GM19397 (cell line): ENCODE data around the gene MAMDC4.
"Not testable (repeated sequence)": the region's sequence is repeated elsewhere in the genome, so short reads cannot be mapped to it uniquely, and the experiment has no call there.

Experiments used
- ATAC-seq: cut with Tn5 transposase; IDR thresholded peaks from one replicate; pipeline ENCODE4 v1.9.1; 2021; ENCODE audit warnings: mild to moderate bottlenecking, moderate library complexity; ENCODE audit not compliant: unreplicated experiment

Gene MAMDC4

GRCh38 chr9:136824496-136825225, 27.5 kb upstream of the MAMDC4 start:
- no peak for ATAC-seq

GRCh38 chr9:136825295-136826187, 26.6 kb upstream of the MAMDC4 start:
- ATAC-seq: no peak

DNA sequence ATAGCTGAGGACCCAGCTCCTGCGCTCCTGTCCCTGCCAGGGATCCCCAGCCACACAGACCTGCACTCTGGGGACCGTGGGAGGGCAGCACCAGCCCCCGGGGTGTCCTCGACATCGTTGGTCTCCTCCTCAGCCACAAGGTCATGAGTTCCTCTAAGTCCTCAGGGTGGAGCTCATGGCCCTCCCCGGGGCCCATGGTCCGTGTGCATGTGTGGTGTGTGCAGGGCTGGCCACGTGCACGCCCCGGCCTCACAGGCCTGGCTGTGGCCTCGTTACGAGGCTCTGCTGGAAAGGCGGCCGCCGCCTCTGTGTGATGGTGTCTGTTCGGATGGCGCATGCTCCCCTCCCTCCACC, 26.0 kb upstream of the MAMDC4 start:
- ATAC-seq: no peak

GRCh38 chr9:136826703-136827582, 25.2 kb upstream of the MAMDC4 start:
- no peak for ATAC-seq

DNA sequence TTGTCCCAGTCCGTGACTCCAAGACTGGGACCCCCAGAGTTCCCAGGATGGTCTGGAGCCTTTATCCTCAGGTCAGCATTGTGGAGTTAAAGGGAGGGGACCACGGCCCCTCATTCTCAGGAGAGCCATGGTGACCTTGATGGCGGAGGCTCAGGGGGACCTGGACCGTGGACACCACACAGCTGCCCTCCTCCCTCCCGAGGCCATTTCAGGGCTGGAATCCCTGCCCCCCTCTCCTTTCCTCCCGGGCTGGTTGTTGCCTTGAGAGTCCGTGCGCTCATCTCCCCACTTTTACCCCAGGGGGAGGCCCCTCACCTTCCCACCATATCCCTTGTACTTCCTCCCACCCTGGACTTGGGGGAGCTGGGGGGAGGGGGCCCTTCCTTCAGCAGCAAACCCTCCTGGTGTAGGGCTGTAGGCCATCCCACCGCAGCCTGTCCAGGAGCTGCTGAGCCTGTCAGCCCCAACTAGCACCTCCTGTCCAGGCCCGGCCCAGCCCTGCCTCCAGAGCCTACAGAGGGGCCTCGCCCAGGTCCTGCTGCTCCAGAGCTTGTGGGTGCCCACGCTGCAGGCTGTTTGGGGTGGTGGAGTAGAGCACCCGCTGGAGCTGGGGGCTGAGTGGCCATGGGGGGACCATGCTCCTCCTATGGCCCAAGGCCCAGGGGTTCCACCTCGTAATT, 24.2 kb upstream of the MAMDC4 start:
- no peak for ATAC-seq

DNA sequence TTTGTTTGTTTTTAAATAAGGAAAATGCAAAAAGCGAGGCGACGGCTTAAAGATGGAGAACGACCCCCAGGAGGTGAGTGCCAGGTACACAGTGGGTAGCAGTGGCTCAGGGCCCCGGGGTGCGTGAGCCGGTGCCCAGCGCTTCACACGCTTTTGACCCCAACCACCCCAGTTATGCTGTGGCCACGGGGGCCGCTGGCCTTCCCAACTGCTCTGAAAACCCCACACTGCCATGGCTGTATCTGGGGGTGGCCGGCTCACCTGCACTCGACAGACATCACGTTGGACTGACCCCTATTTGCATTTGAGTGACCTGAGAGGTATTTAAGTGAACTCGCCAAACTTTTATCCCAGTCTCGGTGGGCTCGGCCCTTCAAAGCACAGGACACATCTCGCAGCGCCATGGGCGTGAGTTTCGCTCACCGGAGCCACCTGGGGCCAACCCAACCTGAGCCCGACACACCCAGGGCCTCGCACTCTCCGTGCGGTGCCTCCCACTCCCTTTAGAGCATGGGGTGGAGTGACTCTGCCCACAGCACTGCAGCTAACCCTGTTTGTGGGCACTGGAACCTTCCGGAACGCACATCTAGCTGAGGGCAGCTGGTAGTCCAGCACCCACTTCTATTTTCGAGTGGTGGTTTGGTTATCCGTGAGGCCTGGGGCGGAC, 23.5 kb upstream of the MAMDC4 start:
- no peak for ATAC-seq

DNA sequence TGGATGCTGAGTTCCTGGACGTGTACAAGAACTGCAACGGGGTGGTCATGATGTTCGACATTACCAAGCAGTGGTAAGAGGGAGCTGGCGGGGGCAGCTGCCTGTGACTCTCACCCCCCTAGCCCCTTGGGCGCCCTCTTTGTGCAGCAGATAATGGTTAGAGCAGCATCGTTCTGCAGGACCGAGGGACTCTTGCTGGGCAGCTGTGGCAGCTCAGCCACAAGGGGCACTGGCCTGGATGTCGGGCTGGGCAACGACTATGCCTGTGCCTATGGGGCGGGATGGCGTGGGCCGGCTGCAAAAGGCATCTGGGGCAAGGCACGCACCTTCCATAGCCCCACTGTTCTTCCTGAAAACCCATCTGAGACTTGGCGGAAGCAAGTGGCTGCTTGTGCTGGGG, 22.7 kb upstream of the MAMDC4 start:
- ATAC-seq: no peak

GRCh38 chr9:136829981-136830885, 21.9 kb upstream of the MAMDC4 start:
- ATAC-seq: no peak

DNA sequence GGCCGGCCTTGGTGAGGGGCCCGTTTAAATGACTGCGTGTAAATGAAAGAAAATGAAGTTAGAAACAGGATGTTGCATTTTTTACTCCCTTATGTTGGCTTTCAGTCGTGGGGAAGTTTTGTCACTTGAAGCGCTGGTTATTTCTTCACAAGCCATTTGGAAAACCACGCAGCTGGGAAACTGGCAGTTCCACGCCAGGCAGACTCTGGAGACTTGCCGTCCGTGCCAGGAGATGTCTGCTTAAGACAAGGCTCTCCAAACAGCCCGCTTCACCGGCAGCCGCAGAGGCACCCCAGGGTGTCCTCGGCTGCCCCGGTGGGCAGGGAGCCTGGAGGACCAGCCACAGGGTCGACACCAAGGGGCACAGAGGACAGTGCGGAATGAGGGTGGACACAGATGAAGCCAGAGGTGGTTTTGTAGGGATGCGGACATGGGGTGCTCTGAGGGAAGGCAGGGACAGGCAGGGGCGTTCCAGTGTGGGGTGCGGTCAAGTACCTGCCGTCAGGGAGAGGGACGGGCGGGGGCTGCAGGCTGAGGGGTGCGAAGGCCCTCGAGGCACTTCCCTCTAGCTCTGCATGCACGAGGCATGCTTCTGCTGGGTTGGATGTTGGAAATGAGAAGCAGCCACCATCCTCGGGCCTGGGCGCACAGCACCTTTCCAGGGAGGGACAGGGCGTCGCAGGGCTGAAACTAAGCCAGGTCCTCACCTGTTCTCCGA, 21.0 kb upstream of the MAMDC4 start:
- no peak for ATAC-seq

GRCh38 chr9:136831720-136832104, 20.4 kb upstream of the MAMDC4 start:
- ATAC-seq: no peak

- no peak for ATAC-seq
Measured at GRCh38 chr9:136832581-136832980, 19.6 kb upstream of the MAMDC4 start.

GRCh38 chr9:136833381-136834048, 18.6 kb upstream of the MAMDC4 start:
- not testable (repeated sequence) for ATAC-seq

DNA sequence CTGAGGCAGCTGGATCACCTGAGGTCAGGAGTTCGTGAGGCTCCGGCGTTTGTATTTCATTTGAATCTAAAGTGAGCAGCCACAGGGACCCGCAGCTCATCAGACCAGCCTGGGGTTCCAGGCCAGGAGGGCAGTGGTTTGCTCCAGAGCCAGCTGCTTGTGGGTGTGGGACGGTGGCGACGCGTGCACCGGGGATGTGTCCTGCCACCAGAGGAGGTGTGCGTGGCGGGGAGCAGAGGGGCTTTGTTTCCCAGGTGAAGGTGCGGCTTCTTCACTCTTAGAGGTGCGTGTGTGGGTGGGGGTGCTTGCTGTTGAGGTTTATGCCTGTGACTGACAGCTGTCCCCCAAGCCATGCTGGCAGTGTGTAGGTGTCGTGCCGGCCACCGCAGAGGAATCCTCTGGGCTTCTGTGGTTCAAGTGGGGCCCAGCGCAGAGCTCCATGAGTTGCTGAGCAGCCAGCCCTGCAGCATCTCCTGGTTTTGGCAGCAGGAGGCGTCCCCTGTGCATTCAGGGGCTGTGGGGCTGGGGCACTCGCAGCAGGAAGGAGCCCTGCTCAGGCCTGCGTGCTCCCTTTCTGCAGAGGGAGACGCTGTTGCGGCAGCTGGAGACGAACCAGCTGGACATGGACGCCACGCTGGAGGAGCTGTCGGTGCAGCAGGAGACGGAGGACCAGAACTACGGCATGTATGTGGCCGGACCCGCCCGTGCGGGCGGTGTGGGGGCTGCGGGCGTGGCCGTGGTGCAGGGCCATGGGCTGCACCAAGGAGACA, 16.8 kb upstream of the MAMDC4 start:
- no peak for ATAC-seq

GRCh38 chr9:136835932-136836904, 15.9 kb upstream of the MAMDC4 start:
- ATAC-seq: no peak

DNA sequence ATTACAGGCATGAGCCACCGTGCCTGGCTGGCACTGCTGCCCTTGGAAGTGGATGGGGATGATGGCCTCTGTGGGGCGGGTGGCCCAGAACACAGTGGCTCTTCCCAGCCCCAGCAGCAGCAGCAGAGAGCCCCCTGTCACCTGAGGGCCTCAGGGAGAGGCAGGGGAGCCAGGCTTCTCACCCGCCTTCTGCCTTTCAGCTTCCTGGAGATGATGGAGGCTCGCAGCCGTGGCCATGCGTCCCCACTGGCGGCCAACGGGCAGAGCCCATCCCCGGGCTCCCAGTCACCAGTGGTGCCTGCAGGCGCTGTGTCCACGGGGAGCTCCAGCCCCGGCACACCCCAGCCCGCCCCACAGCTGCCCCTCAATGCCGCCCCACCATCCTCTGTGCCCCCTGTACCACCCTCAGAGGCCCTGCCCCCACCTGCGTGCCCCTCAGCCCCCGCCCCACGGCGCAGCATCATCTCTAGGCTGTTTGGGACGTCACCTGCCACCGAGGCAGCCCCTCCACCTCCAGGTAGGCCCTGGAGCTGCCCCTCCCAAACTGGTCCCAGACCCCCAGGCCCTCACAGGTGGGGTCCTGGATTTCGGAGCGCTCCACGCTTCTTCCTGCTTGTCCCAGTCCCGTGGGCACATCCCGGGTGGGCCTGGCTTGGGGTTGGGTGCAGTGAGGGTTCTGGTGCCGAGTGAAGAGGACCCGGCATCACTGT, 14.8 kb upstream of the MAMDC4 start:
- ATAC-seq: no peak
